Subcutaneous abdominal adipose tissue (tissue), 5 donors: ENCODE measurements around the gene TPMT.
A peak's percentile ranks its signal among the peaks of the same experiment; 100 is the strongest.

Experiments
- H3K27ac ChIP-seq: one replicate; pipeline ENCODE4 v1.7.0; 2013; ENCODE audit warnings: low read depth, mild to moderate bottlenecking, inconsistent platforms, low read length, moderate library complexity
- H3K27me3 ChIP-seq, 5 donors: one replicate each; pipeline ENCODE4 v1.7.0; 2013; ENCODE audit warnings: low read length in 5 of 5, inconsistent platforms in 1 of 5; ENCODE audit not compliant: control insufficient read depth in 5 of 5, insufficient read depth in 4 of 5
- H3K36me3 ChIP-seq, 5 donors: one replicate each; pipeline ENCODE4 v1.7.0; 2013; ENCODE audit warnings: low read length in 5 of 5; ENCODE audit not compliant: control insufficient read depth in 5 of 5, insufficient read depth in 5 of 5
- H3K4me1 ChIP-seq, 5 donors: one replicate each; pipeline ENCODE4 v1.7.0; 2013; ENCODE audit warnings: low read length in 5 of 5, mild to moderate bottlenecking in 3 of 5, moderate library complexity in 1 of 5; ENCODE audit not compliant: control insufficient read depth in 5 of 5, insufficient read depth in 5 of 5
- H3K4me3 ChIP-seq, 5 donors: one replicate each; pipeline ENCODE4 v1.7.0; 2013; ENCODE audit warnings: low read length in 5 of 5, low read depth in 1 of 5
- H3K9ac ChIP-seq, 5 donors: one replicate each; pipeline ENCODE4 v1.7.0; 2013; ENCODE audit warnings: low read length in 5 of 5, mild to moderate bottlenecking in 4 of 5, moderate library complexity in 3 of 5
- H3K9me3 ChIP-seq, 5 donors: one replicate each; pipeline ENCODE4 v1.7.0; 2013; ENCODE audit warnings: low read length in 5 of 5; ENCODE audit not compliant: control insufficient read depth in 5 of 5
- donor health status: healthy.
- donor health status: healthy.
- donor health status: healthy.
- donor health status: healthy.
- donor health status: healthy.

Gene TPMT

GRCh38 chr6:18154507-18155149, at the start of gene TPMT:
TPMT (minus strand) TSS chr6:18155077; CDS start chr6:18149127, 5,950 bp downstream.
- Histone ChIP-seq H3K4me3 (peak within 1 kb of the TSS; percentile 94 to 97 (median 96)), H3K36me3 (no peaks in the 10 kb centered on the region)

GRCh38 chr6:18203786-18204185, 48.9 kb upstream of the TPMT start:
- no peaks in the 10 kb centered on the region for H3K27me3 ChIP-seq
- H3K4me1 ChIP-seq = no peaks in the 10 kb centered on the region
- no peak overlapping the region for H3K27ac ChIP-seq
- H3K9me3 ChIP-seq = no peaks in the 10 kb centered on the region
- H3K4me3 ChIP-seq = no peak overlapping the region
- peaks cover 13 to 80% (median 41%) of the 10 kb centered on the region in 5 donors for H3K36me3 ChIP-seq
- no peak overlapping the region for H3K9ac ChIP-seq

More at GRCh38 chr6:18154507-18155149, at the start of gene TPMT:
- no peaks in the 10 kb centered on the region for H3K9me3 ChIP-seq
- H3K9ac ChIP-seq = peak within 1 kb of the TSS; percentile 44 to 91 (median 86)
- H3K27me3 ChIP-seq = no peaks in the 10 kb centered on the region
- peaks cover 0 to 27% (median 21%) of the 10 kb centered on the region in 5 donors for H3K4me1 ChIP-seq
- peak within 1 kb of the TSS; percentile 50 for H3K27ac ChIP-seq

DNA sequence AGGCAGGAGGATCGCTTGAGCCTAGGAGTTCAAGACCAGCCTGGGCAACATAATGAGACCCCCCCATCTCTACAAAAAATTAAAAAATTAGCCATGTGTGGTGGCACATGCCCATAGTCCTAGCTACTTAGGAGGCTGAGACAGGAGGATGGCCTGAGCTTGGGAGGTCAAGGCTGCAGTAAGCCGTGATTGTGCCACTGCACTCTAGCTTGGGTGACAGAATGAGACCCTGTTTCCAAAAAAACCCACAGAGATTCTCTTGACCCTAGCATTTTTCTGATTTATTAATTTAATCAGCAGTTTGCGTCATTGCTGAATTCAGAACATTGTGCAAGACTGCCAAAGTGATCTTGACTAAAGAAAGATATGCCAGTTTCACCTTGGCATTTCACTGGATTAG, 37.1 kb upstream of the TPMT start:
- H3K4me1 ChIP-seq = no peaks in the 10 kb centered on the region
- no peaks in the 10 kb centered on the region for H3K27me3 ChIP-seq
- no peak overlapping the region for H3K27ac ChIP-seq
- H3K4me3 ChIP-seq = no peak overlapping the region
- no peaks in the 10 kb centered on the region for H3K9me3 ChIP-seq
- peaks cover 15 to 26% (median 17%) of the 10 kb centered on the region in 5 donors for H3K36me3 ChIP-seq
- no peak overlapping the region for H3K9ac ChIP-seq

DNA sequence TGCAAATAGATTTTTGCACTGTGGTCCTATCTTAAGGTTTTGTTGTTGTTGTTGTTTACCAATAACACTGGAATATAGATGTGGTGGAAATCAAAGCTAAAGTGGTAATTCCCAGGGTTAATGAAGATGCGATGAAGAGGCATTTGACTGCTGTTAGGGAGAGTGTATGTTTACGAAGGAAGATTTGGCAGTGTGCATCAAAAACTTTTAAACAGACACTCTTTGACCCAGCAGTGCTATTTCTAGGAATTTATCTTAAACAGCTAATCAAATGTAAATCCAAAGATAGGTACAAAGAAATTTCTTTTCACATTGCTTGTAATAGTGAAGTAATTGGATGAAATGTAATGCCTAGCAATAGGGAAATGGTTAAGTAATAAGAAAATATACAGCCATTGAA, 34.3 kb upstream of the TPMT start:
- H3K27ac ChIP-seq = no peak overlapping the region
- H3K9ac ChIP-seq = no peak overlapping the region
- peaks cover 4 to 29% (median 16%) of the 10 kb centered on the region in 5 donors for H3K36me3 ChIP-seq
- H3K9me3 ChIP-seq = no peaks in the 10 kb centered on the region
- H3K4me3 ChIP-seq = no peak overlapping the region
- no peaks in the 10 kb centered on the region for H3K27me3 ChIP-seq
- H3K4me1 ChIP-seq = peaks cover 0 to 4% (median 0%) of the 10 kb centered on the region in 5 donors

DNA sequence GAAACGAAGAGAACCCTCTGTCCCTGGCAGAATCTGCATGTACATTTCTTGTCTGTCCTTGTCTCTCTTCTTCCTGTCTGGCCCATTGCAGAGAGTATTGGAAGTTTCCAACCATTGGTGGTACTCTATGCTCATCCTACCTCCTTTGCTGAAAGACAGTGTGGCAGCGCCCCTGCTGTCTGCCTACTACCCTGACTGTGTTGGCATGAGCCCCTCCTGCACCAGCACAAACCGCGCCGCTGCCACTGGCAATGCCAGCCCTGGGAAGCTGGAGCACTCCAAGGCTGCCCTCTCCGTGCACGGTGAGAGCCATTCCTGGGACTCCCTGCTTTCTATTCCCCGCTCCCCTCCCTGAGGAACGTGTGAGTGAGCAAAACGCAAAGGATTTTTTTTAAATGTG, 32.8 kb upstream of the TPMT start:
- Histone ChIP-seq H3K27ac (no peak overlapping the region), H3K27me3 (no peaks in the 10 kb centered on the region), H3K9ac (no peak overlapping the region), H3K9me3 (no peaks in the 10 kb centered on the region), H3K36me3 (peaks cover 4 to 27% (median 16%) of the 10 kb centered on the region in 5 donors), H3K4me3 (no peak overlapping the region), H3K4me1 (peaks cover 0 to 4% (median 0%) of the 10 kb centered on the region in 5 donors)

- Histone ChIP-seq H3K4me3 (no peak overlapping the region), H3K9me3 (no peaks in the 10 kb centered on the region), H3K27ac (no peak overlapping the region), H3K27me3 (no peaks in the 10 kb centered on the region), H3K36me3 (peaks cover 4 to 24% (median 13%) of the 10 kb centered on the region in 5 donors), H3K4me1 (peaks cover 0 to 4% (median 0%) of the 10 kb centered on the region in 5 donors), H3K9ac (no peak overlapping the region)
These were observed 31.8 kb upstream of the TPMT start for GRCh38 chr6:18186540-18187250.

- H3K27ac ChIP-seq = no peak overlapping the region
- no peak overlapping the region for H3K9ac ChIP-seq
- no peaks in the 10 kb centered on the region for H3K27me3 ChIP-seq
- no peaks in the 10 kb centered on the region for H3K9me3 ChIP-seq
- H3K4me1 ChIP-seq = peaks cover 0 to 4% (median 0%) of the 10 kb centered on the region in 5 donors
- no peak overlapping the region for H3K4me3 ChIP-seq
- H3K36me3 ChIP-seq = peaks cover 0 to 17% (median 7%) of the 10 kb centered on the region in 5 donors
These were observed 31.2 kb upstream of the TPMT start for GRCh38 chr6:18186033-18186432.

DNA sequence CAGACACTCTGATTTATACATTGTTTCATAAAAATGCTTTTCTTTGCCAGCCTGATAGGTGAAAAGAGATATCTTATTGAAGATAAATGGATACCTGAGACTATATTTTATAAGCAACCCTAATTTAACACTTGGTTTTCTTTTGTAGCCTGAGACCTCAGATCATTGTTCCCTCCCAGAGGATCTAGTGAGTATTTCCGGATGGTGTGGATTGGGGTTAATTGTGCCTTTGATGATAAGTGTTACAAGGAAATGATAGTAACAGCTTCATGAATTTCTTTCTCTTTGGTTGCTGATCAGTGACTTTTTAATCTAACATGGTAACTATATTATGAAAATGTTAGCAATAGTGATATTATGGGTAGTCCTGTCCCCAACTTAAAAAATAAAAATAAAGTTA, 30.7 kb upstream of the TPMT start:
- no peak overlapping the region for H3K4me3 ChIP-seq
- no peak overlapping the region for H3K9ac ChIP-seq
- H3K4me1 ChIP-seq = peaks cover 0 to 4% (median 0%) of the 10 kb centered on the region in 5 donors
- no peaks in the 10 kb centered on the region for H3K27me3 ChIP-seq
- H3K36me3 ChIP-seq = peaks cover 0 to 17% (median 5%) of the 10 kb centered on the region in 5 donors
- no peak overlapping the region for H3K27ac ChIP-seq
- H3K9me3 ChIP-seq = no peaks in the 10 kb centered on the region

DNA sequence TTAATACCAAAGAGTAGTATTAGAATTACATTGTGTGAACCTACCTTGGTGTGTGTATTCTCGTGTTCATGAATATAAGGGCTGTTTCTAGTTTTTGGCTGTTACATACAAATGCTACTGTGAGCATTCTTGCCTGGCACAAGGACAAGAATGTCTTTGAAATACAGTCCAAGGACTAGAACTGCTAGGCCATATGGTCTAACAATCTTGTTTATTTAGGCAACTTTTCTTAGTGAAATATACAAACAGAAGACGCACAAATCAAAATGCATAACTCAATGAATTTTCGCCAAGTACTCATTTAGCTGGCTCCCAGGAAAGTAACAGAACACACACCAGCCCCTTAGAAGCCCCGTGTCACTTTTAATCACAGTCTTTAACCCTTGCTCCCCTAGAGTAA, 28.9 kb upstream of the TPMT start:
- Histone ChIP-seq H3K27ac (no peak overlapping the region), H3K4me1 (peaks cover 0 to 4% (median 0%) of the 10 kb centered on the region in 5 donors), H3K27me3 (no peaks in the 10 kb centered on the region), H3K36me3 (peaks cover 0 to 19% (median 5%) of the 10 kb centered on the region in 5 donors), H3K4me3 (no peak overlapping the region), H3K9ac (no peak overlapping the region), H3K9me3 (no peaks in the 10 kb centered on the region)

- Histone ChIP-seq H3K27me3 (no peaks in the 10 kb centered on the region), H3K4me3 (no peak overlapping the region), H3K9ac (no peak overlapping the region), H3K4me1 (peaks cover 0 to 4% (median 0%) of the 10 kb centered on the region in 5 donors), H3K9me3 (no peaks in the 10 kb centered on the region), H3K36me3 (peaks cover 0 to 15% (median 2%) of the 10 kb centered on the region in 5 donors), H3K27ac (no peak overlapping the region)
These were observed 27.7 kb upstream of the TPMT start for GRCh38 chr6:18182568-18182967.
